GM18868 (cell line): Measurements from ENCODE around the gene MYH16.
"Not testable (repeated sequence)": the region's sequence is repeated elsewhere in the genome, so short reads cannot be mapped to it uniquely, and the experiment has no call there.

Experiments used
- ATAC-seq: cut with Tn5 transposase; IDR thresholded peaks from one replicate; pipeline ENCODE4 v1.9.1; 2021; ENCODE audit warnings: mild to moderate bottlenecking, moderate library complexity; ENCODE audit not compliant: unreplicated experiment

The MYH16 gene

DNA sequence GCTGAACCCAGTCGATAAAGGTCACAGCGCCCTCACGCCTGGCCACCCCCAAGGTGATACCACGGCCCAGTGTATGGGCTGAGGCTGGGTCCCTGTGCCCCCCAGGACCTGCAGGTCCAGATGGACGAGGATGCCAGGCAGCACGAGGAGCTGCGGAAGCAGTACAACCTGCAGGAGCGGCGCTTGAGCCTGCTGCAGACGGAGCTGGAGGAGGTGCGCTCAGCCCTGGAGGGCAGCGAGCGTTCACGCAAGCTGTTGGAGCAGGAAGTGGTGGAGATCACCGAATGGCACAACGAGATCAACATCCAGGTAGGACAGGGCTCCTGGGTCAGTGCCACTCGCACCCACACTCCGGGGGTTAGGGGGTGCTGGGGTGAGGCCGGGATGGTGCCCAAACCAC, 28.9 kb downstream of the MYH16 start:
- no peak for ATAC-seq

DNA sequence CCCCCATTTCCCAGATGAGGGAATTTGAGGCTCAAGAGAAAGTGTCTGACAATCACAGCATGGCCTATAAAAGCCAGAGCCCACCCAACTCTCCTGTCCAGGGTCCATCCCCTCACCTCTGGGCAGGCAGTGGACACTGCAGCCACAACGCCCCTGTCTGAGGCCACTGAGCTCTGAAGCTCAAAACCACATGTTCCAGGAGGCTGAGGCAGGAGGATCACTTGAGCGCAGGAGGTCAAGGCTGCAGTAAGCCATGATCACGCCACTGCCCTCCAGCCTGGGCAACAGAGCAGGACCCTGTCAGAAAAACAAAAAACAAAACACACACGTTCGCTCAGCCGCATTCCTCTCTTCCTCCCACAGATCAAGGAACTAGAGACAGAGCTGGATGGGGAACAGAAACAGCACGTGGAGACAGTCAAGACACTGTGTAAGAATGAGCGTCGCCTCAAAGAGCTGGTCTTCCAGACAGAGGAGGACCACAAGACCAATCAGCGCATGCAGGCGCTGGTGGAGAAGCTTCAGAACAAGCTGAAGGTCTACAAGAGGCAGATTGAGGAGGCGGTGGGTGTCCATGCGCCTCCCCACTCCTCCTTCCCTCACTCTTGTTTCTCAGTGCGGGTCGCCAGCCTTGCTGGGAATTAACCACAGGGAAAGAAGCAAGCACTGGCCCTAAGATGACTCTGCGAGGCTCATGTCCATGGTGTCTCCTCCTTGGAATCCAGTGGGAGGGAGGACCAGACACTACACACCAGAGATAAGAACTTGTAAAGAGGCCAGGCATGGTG, 33.0 kb downstream of the MYH16 start:
- ATAC-seq, result no peak

DNA sequence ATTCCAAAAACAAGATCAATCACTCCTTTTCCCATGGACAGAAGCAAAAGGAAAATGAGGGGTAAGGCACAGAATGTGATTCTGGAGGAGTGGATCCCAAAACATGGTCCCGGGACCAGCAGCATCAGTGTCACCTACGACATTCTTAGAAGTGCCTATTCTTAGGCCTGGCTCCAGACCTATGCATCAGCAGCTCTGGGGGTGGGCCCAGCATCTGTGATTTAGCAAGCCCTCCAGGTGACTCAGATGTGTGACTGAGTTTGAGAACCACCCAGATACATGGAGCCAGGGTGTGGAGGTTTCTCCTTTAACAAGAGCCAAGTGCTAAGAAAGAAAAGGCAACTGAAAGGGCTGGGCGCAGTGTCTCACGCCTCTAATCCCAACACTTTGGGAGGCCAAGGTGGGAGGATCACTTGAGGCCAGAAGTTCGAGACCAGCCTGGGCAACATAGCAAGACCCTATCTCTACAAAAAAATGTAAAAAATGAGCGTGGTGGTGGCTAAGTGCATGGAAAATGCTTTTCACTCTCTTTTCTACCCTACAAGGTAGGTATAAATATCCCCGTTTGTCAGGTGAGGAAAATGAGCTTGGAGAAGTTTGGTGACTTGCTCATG, 35.9 kb downstream of the MYH16 start:
- no peak for ATAC-seq

GRCh38 chr7:99309111-99309510, 36.5 kb downstream of the MYH16 start:
- no peak for ATAC-seq

GRCh38 chr7:99310004-99310403, 37.4 kb downstream of the MYH16 start:
- ATAC-seq, result no peak

DNA sequence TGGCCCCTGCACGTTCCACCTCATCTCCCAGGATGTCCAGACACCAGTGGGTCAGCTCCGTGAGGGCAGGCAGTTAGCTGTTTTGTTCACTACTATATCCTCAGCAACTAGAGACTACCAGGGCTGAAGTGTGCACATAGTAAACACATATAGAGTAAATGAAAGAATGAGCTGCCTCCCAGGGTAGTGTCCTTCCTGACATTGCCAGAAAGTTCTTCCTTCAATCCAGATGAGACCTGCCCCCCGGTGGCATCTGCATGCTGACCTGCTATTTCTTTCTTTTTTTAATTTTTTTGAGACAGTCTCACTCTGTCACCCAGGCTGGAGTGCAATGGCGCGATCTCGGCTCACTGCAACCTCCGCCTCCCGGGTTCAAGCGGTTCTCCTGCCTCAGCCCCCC, 39.1 kb downstream of the MYH16 start:
- no peak for ATAC-seq

GRCh38 chr7:99312316-99313203, 39.9 kb downstream of the MYH16 start:
- peak; percentile 48 for ATAC-seq

GRCh38 chr7:99313204-99313573, 40.5 kb downstream of the MYH16 start:
- ATAC-seq, result peak; percentile 26

- peak; percentile 68 for ATAC-seq
Measured at GRCh38 chr7:99314504-99314903, 41.9 kb downstream of the MYH16 start.

GRCh38 chr7:99320371-99320770, 47.7 kb downstream of the MYH16 start:
- no peak for ATAC-seq

DNA sequence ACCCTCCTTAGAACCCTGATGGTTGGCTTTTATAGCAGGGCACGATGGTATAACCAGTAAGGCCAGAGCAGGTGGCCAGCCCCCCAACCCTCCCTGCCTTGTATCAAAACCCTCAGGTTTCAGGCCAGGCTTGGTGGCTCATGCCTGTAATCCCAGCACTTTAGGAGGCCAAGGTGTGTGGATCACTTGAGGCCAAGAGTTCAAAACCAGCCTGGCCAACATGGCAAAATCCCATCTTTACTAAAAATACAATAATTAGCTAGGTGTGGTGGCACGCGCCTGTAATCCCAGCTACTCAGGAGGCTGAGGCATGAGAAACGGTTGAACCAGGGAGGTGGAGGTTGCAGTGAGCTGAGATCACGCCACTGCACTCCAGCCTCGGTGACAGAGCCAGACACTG, 50.0 kb downstream of the MYH16 start:
- ATAC-seq, result not testable (repeated sequence)

GRCh38 chr7:99324559-99324958, 51.9 kb downstream of the MYH16 start:
- no peak for ATAC-seq

DNA sequence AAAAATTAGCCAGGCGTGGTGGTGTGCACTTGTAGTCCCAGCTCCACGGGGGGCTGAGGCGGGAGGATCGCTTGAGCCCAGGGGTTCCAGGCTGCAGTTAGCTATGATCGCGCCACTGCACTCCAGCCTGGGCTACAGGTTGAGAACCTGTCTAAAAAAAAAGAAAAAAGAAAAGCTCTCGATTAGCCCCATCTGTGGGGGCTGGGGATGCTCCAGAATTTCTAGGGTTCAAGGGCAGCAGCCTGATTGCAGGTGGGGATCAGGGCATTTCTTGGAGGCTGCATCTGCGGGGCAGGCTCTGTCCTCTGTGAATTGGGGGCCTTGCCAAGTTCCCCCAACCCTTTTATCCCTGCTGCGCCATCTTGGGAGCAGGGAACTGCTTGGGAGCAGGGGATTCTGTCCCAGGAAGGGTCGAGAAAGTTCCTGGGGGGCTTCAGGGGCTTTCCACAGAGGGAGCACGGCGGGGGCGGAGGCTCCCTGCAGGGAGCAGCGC, 52.4 kb downstream of the MYH16 start:
- no peak for ATAC-seq

GRCh38 chr7:99325592-99326407, 53.2 kb downstream of the MYH16 start, which contains the start of gene ARPC1A:
Gene ARPC1A, plus strand, starts transcription at chr7:99325898. Its CDS starts 7,456 bp downstream, at chr7:99333354.
- ATAC-seq, result peak; percentile 86

DNA sequence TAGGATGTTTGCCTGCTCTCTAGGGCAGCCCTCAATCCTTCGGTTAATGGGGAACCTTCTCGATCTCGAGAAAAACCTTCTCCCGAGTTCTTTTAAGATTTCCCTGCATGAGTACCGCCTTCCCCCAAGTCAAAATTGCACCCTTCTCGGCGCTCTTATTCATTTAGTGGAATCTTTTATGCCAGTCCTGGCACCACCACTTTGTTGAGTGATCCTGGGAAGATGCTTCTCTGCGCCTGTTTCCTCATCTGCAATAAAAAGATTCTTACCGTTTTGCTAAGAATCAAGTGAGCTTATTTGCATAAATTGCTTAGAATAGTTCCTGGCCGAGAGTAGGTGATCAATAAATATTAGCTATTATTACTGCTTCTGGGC, 53.8 kb downstream of the MYH16 start:
- no peak for ATAC-seq

DNA sequence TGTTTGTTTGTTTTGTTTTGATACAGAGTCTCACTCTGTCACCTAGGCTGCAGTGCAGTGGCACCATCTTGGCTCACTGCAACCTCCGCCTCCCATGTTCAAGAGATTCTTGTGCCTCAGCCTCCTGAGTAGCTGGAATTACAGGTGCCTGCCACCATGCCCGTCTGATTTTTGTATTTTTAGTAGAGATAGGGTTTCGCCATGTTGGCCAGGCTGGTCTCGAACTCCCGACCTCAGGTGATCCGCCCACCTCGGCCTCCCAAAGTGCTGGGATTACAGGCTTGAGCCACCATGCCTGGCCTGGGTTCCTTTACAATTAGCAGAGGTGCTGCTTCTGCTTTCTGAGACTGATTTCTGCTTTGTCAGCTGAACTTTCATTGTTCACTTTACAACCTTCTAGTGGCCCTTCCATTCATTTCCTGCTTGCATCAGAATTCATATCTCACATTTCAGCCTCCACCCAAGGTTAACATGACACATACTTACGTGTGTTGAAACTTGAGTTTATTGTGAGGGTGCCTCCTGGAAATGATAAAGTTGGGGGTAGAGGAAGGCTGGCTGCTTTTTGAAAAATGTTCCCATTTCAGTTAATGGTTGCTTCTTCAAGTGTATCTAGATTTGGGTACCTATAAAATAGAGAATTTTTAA, 57.8 kb downstream of the MYH16 start:
- ATAC-seq, result not testable (repeated sequence)

DNA sequence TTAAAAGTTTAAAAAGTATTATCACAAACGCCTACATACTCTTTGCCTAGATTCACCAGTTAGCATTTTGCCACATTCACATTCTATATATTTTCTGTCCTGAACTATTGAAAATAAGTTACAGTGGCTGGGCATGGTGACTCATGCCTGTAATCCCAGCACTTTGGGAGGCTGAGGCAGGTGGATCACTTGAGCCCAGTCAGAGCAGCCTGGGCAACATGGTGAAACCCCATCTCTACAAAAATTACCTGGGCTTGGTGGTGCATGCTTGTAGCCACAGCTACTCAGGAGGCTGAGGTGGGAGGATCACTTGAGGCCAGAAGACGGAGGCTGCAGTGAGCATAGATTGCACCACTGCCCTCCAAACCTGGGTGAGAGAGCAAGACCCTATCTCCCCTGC, 58.4 kb downstream of the MYH16 start:
- ATAC-seq, result no peak

GRCh38 chr7:99339595-99339994, 67.0 kb downstream of the MYH16 start:
- no peak for ATAC-seq

DNA sequence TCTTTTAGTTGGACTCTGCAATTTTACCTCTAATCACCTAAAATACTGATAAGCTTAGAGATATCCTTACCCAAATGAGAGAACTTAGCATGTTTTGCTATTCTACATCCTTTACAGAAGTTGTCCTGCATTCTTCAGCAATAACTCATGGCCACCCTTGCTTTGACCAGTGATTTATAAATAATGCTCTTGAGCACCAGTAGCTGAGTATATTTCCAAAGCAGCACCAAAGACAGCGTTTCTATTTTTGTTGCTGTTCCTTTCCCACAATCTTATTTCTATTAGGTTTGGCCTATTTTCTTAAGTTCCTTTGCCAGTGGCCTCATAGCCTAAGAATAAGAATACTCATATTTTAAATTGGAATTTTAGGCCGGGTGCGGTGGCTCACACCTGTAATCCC, 68.0 kb downstream of the MYH16 start:
- no peak for ATAC-seq

DNA sequence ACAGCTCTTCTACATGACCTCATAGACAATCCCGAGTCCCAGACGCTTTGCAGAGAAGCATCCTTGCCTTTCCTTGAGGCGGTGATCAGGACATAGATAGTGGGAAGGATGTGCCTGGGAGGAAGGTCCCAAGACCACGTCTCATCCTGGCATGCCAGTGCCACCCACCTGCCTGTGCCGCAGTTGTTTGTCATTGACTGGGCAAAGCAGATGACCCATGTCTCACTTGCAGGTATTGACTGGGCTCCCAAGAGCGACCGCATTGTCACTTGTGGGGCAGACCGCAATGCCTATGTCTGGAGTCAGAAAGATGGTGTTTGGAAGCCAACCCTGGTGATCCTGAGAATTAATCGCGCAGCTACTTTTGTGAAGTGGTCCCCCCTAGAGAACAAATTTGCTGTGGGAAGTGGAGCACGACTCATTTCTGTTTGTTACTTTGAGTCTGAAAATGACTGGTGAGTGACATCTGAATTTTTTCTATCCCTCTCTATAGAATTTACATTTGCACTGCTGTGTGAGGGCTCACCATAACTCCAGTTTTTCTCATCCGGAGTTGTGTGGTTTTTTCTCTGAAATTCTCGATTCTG, 71.5 kb downstream of the MYH16 start:
- ATAC-seq, result no peak
